Stomach (tissue), 4 donors: Measurements from ENCODE around the gene KIAA2012.

Experiments
- EP300 ChIP-seq: sonication (generic); formaldehyde crosslinking; IDR thresholded peaks from one replicate; pipeline ENCODE4 v1.6.1; 2017; ENCODE audit warnings: antibody characterized with exemption
- POLR2AphosphoS5 ChIP-seq, 3 donors: sonication (generic); formaldehyde crosslinking; IDR thresholded peaks; one replicate each; pipeline ENCODE4 v1.6.1; 2016; ENCODE audit warnings: antibody characterized with exemption in 3 of 3
- TF ChIP-seq, protein P1 (sequence below), 7 experiments: fragments of 450-650 bp in 4 of 7; fragments of 200-600 bp in 3 of 7; sonication (generic) in 3 of 7; IDR thresholded peaks; one replicate each; pipeline ENCODE4 v1.5.1; 2016 to 2019; ENCODE audit warnings: antibody characterized with exemption in 7 of 7, control low read depth in 2 of 7, mild to moderate bottlenecking in 1 of 7

DNA sequence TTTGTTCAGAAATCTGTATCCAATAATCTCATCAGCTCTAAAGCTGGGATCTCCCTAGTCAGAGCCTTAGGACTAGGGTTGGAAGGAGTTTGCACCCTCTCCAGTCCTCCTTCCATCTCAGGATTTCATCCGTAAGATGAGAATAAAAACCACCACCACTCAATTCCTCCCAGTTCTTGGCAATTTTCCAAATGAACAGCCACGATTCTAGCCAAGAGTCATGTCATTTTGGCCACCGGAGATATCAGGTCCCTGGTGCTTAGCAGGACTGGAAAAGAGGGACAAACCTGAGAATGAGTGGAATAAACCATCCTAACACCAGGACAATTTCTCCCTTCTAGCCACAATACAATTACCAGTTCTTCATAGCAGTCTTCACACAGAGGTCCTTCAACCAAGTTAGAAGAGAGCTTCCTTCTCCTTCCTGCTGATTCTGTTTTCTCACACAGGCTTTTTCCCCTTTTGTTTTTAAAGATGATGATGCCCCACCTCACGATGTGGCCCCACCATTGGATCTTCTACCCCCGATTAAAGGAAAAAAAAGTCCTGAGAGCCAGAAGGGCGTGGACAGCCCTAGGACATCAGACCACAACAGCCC, 36.2 kb downstream of the KIAA2012 start:
- TF ChIP-seq, protein P1, sequence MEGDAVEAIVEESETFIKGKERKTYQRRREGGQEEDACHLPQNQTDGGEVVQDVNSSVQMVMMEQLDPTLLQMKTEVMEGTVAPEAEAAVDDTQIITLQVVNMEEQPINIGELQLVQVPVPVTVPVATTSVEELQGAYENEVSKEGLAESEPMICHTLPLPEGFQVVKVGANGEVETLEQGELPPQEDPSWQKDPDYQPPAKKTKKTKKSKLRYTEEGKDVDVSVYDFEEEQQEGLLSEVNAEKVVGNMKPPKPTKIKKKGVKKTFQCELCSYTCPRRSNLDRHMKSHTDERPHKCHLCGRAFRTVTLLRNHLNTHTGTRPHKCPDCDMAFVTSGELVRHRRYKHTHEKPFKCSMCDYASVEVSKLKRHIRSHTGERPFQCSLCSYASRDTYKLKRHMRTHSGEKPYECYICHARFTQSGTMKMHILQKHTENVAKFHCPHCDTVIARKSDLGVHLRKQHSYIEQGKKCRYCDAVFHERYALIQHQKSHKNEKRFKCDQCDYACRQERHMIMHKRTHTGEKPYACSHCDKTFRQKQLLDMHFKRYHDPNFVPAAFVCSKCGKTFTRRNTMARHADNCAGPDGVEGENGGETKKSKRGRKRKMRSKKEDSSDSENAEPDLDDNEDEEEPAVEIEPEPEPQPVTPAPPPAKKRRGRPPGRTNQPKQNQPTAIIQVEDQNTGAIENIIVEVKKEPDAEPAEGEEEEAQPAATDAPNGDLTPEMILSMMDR (IDR thresholded peaks at IDR 0.05) = no peak
- TF ChIP-seq EP300 (no peak), POLR2AphosphoS5 (IDR thresholded peaks at IDR 0.05) (no peak)
